OCI-LY7 (cell line): ENCODE data around the gene DDAH1. TPM values are rescaled to one million over a fixed set of nuclear protein-coding genes. Genes with fewer than 3 reads are reported as not detected.

Source experiments
- BruUV-seq: library from RNA; stranded (reverse); fragments of 400-500 nt; replicated peaks from 2 replicates; lab custom pipeline; 2021; lab: Mats Ljungman, UMichigan
- CTCF ChIA-PET: fragments of 300-600 bp; sonication (Branson Sonifier 250); formaldehyde crosslinking; loops from one replicate; lab custom pipeline; 2022; ENCODE audit warnings: antibody characterized with exemption; ENCODE audit not compliant: unreplicated experiment; lab: Charles Lee
- POLR2A ChIA-PET: fragments of 300-600 bp; sonication (Branson Sonifier 250); formaldehyde crosslinking; loops from one replicate; lab custom pipeline; 2022; ENCODE audit warnings: antibody characterized with exemption; lab: Charles Lee
- DNase-seq: peaks from one replicate; pipeline ENCODE4 v3.0.0-alpha.2; 2015; ENCODE audit warnings: low spot score
- H2AFZ ChIP-seq: fragments of 200-600 bp; sonication (generic), shearing (Covaris generic); 2 replicates; pipeline ENCODE4 v1.6.1; 2014; ENCODE audit warnings: mild to moderate bottlenecking, antibody characterized with exemption, low read length, moderate library complexity
- H3K27ac ChIP-seq: fragments of 200-600 bp; sonication (generic); 2 replicates; pipeline ENCODE4 v1.5.1; 2014; ENCODE audit warnings: mixed run types, low read depth, mild to moderate bottlenecking, moderate library complexity, low read length, inconsistent platforms; ENCODE audit not compliant: poor library complexity, severe bottlenecking
- H3K36me3 ChIP-seq: fragments of 200-600 bp; sonication (generic); 2 replicates; pipeline ENCODE4 v1.6.1; 2014; ENCODE audit warnings: mild to moderate bottlenecking, antibody characterized with exemption, low read length, moderate library complexity, mixed read lengths; ENCODE audit not compliant: insufficient read depth
- H3K4me1 ChIP-seq: fragments of 200-600 bp; sonication (generic); 2 replicates; pipeline ENCODE4 v1.5.1; 2014; ENCODE audit warnings: mild to moderate bottlenecking, low read length; ENCODE audit not compliant: insufficient read depth, poor library complexity, severe bottlenecking
- H3K4me2 ChIP-seq: fragments of 200-600 bp; sonication (generic); 2 replicates; pipeline ENCODE4 v1.6.1; 2014; ENCODE audit warnings: mild to moderate bottlenecking, low read length
- H3K4me3 ChIP-seq: fragments of 200-600 bp; sonication (generic); 2 replicates; pipeline ENCODE4 v1.5.1; 2014; ENCODE audit warnings: mild to moderate bottlenecking, low read depth, low read length; ENCODE audit not compliant: poor library complexity, severe bottlenecking
- H3K79me2 ChIP-seq: fragments of 200-600 bp; sonication (generic); 2 replicates; pipeline ENCODE4 v1.6.1; 2016; ENCODE audit warnings: low read depth, mild to moderate bottlenecking, low read length, moderate library complexity, mixed read lengths; ENCODE audit not compliant: insufficient read depth
- H3K9me2 ChIP-seq: fragments of 200-600 bp; sonication (generic); 2 replicates; pipeline ENCODE4 v1.6.1; 2016; ENCODE audit warnings: mild to moderate bottlenecking, low read length, mixed read lengths; ENCODE audit not compliant: insufficient read depth
- H3K9me3 ChIP-seq: fragments of 200-600 bp; sonication (generic); 2 replicates; pipeline ENCODE4 v1.6.1; 2014; ENCODE audit warnings: mild to moderate bottlenecking, mixed run types, low read length, mixed read lengths
- H4K20me1 ChIP-seq: fragments of 200-600 bp; sonication (generic); 2 replicates; pipeline ENCODE4 v1.6.1; 2014; ENCODE audit warnings: mild to moderate bottlenecking, antibody characterized with exemption, low read length, moderate library complexity, mixed read lengths; ENCODE audit not compliant: insufficient read depth
- CTCF ChIP-seq: fragments of 200-600 bp; sonication (generic); conservative IDR thresholded peaks from 2 replicates; pipeline ENCODE4 v1.5.1; 2014; ENCODE audit warnings: mild to moderate bottlenecking, antibody characterized with exemption, low read length, moderate library complexity, mixed read lengths
- EZH2phosphoT487 ChIP-seq: fragments of 200-600 bp; sonication (generic); IDR thresholded peaks from 2 replicates; pipeline ENCODE4 v1.6.1; 2018; ENCODE audit warnings: low read depth, borderline replicate concordance, mild to moderate bottlenecking, mixed run types, antibody characterized with exemption, low read length, moderate library complexity, mixed read lengths
- intact Hi-C: fragments of 100-400 bp; cut with micrococcal nuclease; formaldehyde crosslinking; loops from one replicate; pipeline ENCODE4 v1.10.0; 2022; ENCODE audit not compliant: unreplicated experiment
- total RNA-seq, 2 experiments: library from RNA; depleted of rRNA in 1 of 2; stranded (reverse); fragments of >200 nt in 1 of 2; shearing (Covaris generic) in 1 of 2; gene quantifications; 2 replicates each; pipeline ENCODE4 v1.2.3, GENCODE V29; 2014 to 2022

DDAH1 gene
- total RNA-seq, 2 experiments from 2014 or later, result not detected

GRCh38 chr1:85494074-85494903 is 29.3 kb upstream of the DDAH1 start:
- ChIA-PET POLR2A (no interaction called here), CTCF (no interaction called here)
- Histone ChIP-seq H3K4me3 (no peak overlapping the region), H2AFZ (no peak overlapping the region), H3K9me2 (no peaks in the 10 kb centered on the region), H3K4me2 (no peak overlapping the region), H3K9me3 (no peaks in the 10 kb centered on the region), H3K4me1 (no peaks in the 10 kb centered on the region), H3K27ac (no peak overlapping the region), H3K36me3 (no peaks in the 10 kb centered on the region), H4K20me1 (no peaks in the 10 kb centered on the region), H3K79me2 (no peaks in the 10 kb centered on the region)
- intact Hi-C loops, result no loop called here
- TF ChIP-seq EZH2phosphoT487 (no peak), CTCF (no peak)
- no TSS peak for BruUV-seq
- no peak for DNase-seq

- no peaks in the 10 kb centered on the region for H4K20me1 ChIP-seq
- POLR2A ChIA-PET, result no interaction called here
- no peak for DNase-seq
- H3K79me2 ChIP-seq, result no peaks in the 10 kb centered on the region
- no peak overlapping the region for H3K27ac ChIP-seq
- intact Hi-C loops, result no loop called here
- H3K4me3 ChIP-seq, result no peak overlapping the region
- H3K9me3 ChIP-seq, result no peaks in the 10 kb centered on the region
- no peak overlapping the region for H2AFZ ChIP-seq
- no peaks in the 10 kb centered on the region for H3K36me3 ChIP-seq
- TF ChIP-seq CTCF, result no peak
- no peak for TF ChIP-seq EZH2phosphoT487
- no peaks in the 10 kb centered on the region for H3K4me1 ChIP-seq
- no peak overlapping the region for H3K4me2 ChIP-seq
- H3K9me2 ChIP-seq, result no peaks in the 10 kb centered on the region
- CTCF ChIA-PET, result no interaction called here
- BruUV-seq, result no TSS peak
Measured at GRCh38 chr1:85490270-85490985, 25.5 kb upstream of the DDAH1 start.

- POLR2A ChIA-PET, result no interaction called here
- no peak for TF ChIP-seq EZH2phosphoT487
- no peak for TF ChIP-seq CTCF
- Histone ChIP-seq H4K20me1 (no peaks in the 10 kb centered on the region), H3K4me1 (no peaks in the 10 kb centered on the region), H3K27ac (no peak overlapping the region), H3K36me3 (no peaks in the 10 kb centered on the region), H2AFZ (no peak overlapping the region), H3K9me2 (no peaks in the 10 kb centered on the region), H3K4me2 (no peak overlapping the region), H3K4me3 (no peak overlapping the region), H3K79me2 (no peaks in the 10 kb centered on the region), H3K9me3 (no peaks in the 10 kb centered on the region)
- CTCF ChIA-PET, result no interaction called here
- BruUV-seq, result no TSS peak
- intact Hi-C loops, result no loop called here
- DNase-seq, result no peak
Measured at GRCh38 chr1:85488126-85488525, 23.2 kb upstream of the DDAH1 start.
